Tibial nerve (tissue), 3 donors: ENCODE results near the gene PTMS.

Experiments used
- CTCF ChIP-seq, 5 experiments: fragments of 200-600 bp in 3 of 5; fragments of 450-650 bp in 2 of 5; sonication (generic) in 3 of 5; IDR thresholded peaks; one replicate each; pipeline ENCODE4 v1.5.1; 2016 to 2019; ENCODE audit warnings: antibody characterized with exemption in 5 of 5, mild to moderate bottlenecking in 3 of 5, moderate library complexity in 2 of 5
- POLR2A ChIP-seq, 2 donors: fragments of 450-650 bp; IDR thresholded peaks; one replicate each; pipeline ENCODE4 v1.6.1; 2017; ENCODE audit warnings: antibody characterized with exemption in 2 of 2, mild to moderate bottlenecking in 2 of 2, moderate library complexity in 2 of 2

DNA sequence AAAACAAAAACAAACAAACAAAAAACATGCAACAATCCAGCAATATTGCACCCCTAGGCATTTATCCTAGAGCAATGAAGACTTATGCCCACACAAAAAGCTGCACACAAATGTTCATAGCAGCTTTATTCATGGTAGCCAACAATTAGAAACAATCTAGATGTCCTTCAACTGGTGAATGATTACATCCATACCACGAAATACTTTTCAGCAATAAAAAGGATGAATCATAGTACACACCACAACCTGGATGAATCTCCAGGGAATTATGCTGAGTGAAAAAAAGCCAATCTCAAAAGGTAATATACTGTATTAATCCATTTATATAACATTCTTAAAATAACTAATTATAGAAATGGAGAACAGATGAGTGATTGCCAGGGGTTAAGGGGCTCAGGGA lies 41.0 kb downstream of the PTMS start:
- TF ChIP-seq CTCF (IDR thresholded peaks at IDR 0.05) (no peak), POLR2A (IDR thresholded peaks at IDR 0.05) (no peak)
